ENCODE measurements around the gene ACVR1C. TPM values are rescaled to one million over a fixed set of nuclear protein-coding genes. Genes with fewer than 3 reads are reported as not detected.
"Not testable (repeated sequence)": the region's sequence is repeated elsewhere in the genome, so short reads cannot be mapped to it uniquely, and the experiment has no call there.

Gene ACVR1C
- total and polyA plus RNA-seq, 3 donors from 2014 or later, result 0.47 to 2.3 (median 1.4) TPM

DNA sequence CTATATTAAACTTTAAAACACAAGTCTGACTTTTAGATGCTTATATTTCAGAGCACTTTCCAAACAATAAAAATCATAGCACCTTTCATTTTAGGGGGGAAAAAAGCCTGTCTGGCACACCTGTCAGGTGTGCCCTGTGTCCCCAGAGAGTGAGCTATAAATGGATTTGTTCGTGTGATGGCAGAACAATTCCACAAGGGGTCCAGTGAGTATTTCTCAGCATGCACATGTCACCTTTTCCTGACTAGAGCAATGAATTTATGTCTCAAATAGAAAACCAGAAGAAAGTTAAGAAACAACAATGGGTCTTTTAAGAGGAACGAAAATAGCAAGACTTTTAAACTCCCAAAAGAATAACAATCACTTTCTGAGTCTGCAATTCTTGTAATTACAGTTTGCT lies 55.9 kb downstream of the ACVR1C start:
- TF ChIP-seq, protein P1, sequence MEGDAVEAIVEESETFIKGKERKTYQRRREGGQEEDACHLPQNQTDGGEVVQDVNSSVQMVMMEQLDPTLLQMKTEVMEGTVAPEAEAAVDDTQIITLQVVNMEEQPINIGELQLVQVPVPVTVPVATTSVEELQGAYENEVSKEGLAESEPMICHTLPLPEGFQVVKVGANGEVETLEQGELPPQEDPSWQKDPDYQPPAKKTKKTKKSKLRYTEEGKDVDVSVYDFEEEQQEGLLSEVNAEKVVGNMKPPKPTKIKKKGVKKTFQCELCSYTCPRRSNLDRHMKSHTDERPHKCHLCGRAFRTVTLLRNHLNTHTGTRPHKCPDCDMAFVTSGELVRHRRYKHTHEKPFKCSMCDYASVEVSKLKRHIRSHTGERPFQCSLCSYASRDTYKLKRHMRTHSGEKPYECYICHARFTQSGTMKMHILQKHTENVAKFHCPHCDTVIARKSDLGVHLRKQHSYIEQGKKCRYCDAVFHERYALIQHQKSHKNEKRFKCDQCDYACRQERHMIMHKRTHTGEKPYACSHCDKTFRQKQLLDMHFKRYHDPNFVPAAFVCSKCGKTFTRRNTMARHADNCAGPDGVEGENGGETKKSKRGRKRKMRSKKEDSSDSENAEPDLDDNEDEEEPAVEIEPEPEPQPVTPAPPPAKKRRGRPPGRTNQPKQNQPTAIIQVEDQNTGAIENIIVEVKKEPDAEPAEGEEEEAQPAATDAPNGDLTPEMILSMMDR (IDR thresholded peaks at IDR 0.05), result peak in 1 of 3 experiments; percentile 10
- no peak for TF ChIP-seq POLR2A (IDR thresholded peaks at IDR 0.05)
- H3K27me3 ChIP-seq, result no peaks in the 10 kb centered on the region
- no peaks in the 10 kb centered on the region for H3K4me1 ChIP-seq
- H3K4me3 ChIP-seq, result no peak overlapping the region
- intact Hi-C loops (cut with DNase I; ENCODE audit: low total_unique reads), result no loop called here
- no peak for DNase-seq
- H3K27ac ChIP-seq, result no peak overlapping the region
- no peaks in the 10 kb centered on the region for H3K36me3 ChIP-seq (ENCODE audit: low read depth, missing control alignments)
- H3K9me3 ChIP-seq, result no peaks in the 10 kb centered on the region
- WGBS, 2 donors, result 48 to 64% methylated on average over 2 of the region's 2 CpGs

DNA sequence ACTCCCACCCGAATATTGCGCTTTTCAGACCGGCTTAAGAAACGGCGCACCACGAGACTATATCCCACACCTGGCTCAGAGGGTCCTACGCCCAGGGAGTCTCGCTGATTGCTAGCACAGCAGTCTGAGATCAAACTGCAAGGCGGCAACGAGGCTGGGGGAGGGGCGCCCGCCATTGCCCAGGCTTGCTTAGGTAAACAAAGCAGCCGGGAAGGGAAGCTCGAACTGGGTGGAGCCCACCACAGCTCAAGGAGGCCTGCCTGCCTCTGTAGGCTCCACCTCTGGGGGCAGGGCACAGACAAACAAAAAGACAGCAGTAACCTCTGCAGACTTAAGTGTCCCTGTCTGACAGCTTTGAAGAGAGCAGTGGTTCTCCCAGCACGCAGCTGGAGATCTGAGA lies 62.0 kb downstream of the ACVR1C start:
- DNase-seq; intact Hi-C loops (cut with DNase I; ENCODE audit: low total_unique reads); H3K9me3 ChIP-seq; H3K27me3 ChIP-seq; H3K4me1 ChIP-seq; H3K4me3 ChIP-seq; H3K36me3 ChIP-seq (ENCODE audit: low read depth, missing control alignments); H3K27ac ChIP-seq: not testable (repeated sequence)
- whole genome bisulfite sequencing, 2 donors, result 76 to 95% methylated on average over 4 to 14 of the region's 15 CpGs

DNA sequence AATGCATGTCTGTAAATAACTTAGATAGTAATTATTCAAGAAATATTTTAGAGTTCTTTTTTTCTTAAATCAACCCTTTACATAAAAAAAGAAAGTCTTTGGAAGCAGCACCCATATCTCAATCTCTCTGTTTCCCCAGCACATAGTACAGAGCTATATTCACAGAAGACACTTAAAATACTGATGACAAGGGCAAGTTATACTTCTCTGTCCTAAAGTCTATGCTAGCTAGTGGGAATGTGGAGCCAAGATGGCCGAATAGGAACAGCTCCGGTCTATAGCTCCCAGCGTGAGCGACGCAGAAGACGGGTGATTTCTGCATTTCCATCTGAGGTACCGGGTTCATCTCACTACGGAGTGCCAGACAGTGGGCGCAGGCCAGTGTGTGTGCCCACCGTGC lies 62.6 kb downstream of the ACVR1C start:
- H3K4me3 ChIP-seq; intact Hi-C loops (cut with DNase I; ENCODE audit: low total_unique reads); H3K27me3 ChIP-seq; H3K36me3 ChIP-seq (ENCODE audit: low read depth, missing control alignments); DNase-seq; H3K4me1 ChIP-seq; H3K9me3 ChIP-seq; H3K27ac ChIP-seq: not testable (repeated sequence)
- WGBS, 2 donors, result 93 to 96% methylated on average over 9 to 10 of the region's 10 CpGs

DNA sequence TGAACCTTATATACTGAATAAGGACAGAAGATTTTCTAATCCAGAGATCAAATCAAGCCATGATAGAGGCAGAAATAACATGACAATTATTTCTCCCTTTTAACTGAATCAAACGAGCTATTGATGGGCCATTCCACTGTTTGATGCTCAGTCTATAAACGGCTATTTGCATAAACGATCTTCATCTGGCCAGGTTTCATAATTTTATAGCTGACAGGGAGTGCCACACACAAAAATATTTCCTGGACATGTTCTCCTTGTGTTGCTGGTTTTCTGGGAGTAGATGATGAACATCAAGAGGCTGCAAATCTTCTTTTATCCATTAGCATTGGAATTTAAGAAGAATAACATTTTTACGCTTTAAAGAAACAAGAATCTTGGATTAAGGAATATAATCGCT lies 63.1 kb downstream of the ACVR1C start:
- Histone ChIP-seq H3K27ac (no peak overlapping the region), H3K36me3 (ENCODE audit: low read depth, missing control alignments) (no peaks in the 10 kb centered on the region), H3K27me3 (no peaks in the 10 kb centered on the region), H3K9me3 (no peaks in the 10 kb centered on the region), H3K4me1 (no peaks in the 10 kb centered on the region), H3K4me3 (no peak overlapping the region)
- 81 to 84% methylated on average over 5 of the region's 5 CpGs for WGBS, 2 donors
- intact Hi-C loops (cut with DNase I; ENCODE audit: low total_unique reads), result no loop called here
- no peak for DNase-seq
- TF ChIP-seq, protein P1 (IDR thresholded peaks at IDR 0.05), result no peak
- no peak for TF ChIP-seq POLR2A (IDR thresholded peaks at IDR 0.05)

DNA sequence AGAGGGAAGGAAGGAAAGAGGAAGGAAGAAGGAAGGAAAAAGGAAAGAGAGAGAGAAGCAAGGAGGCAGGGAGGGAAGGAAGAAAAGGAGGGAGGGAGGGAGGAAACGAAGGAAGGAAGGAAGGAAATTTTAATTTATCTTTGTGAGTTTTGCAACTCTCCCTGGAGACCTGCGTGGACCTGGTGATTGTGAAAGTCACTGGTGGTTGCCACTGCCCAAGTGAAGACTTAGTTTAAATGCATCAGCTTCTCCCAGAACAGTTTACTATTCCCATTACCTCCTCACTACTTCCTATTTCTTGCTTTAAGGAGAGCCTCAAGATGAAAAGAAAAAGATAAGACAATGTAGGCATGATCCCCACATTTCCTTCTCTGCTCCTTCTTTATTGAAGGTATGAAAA lies 68.8 kb downstream of the ACVR1C start:
- WGBS, 2 donors, result 64 to 76% methylated on average over 2 of the region's 2 CpGs
- H3K9me3 ChIP-seq, result no peaks in the 10 kb centered on the region
- DNase-seq, result no peak
- H3K27me3 ChIP-seq, result no peaks in the 10 kb centered on the region
- H3K27ac ChIP-seq, result no peak overlapping the region
- intact Hi-C loops (cut with DNase I; ENCODE audit: low total_unique reads), result no loop called here
- TF ChIP-seq, protein P1 (IDR thresholded peaks at IDR 0.05), result no peak
- TF ChIP-seq POLR2A (IDR thresholded peaks at IDR 0.05), result no peak
- no peak overlapping the region for H3K4me3 ChIP-seq
- no peaks in the 10 kb centered on the region for H3K4me1 ChIP-seq
- no peaks in the 10 kb centered on the region for H3K36me3 ChIP-seq (ENCODE audit: low read depth, missing control alignments)

DNA sequence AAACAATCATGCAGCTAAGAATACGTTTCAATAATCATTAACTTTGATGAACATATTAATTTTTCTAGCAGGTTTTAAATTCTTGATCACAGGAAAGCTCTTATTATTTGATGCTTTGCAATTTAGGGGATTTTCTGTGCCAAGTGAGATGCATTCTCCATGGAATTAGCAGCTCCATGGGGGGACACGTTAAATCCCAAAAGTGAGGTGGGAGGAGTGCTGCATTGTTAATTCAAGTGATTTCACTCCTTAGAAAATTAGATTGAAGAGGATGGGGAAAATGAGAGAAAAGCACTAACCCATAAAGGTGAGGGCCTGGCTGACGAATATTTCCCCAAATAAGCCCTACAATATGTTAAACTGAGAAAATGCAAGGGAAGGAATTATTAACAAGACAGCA lies 69.2 kb downstream of the ACVR1C start:
- no peaks in the 10 kb centered on the region for H3K9me3 ChIP-seq
- no peaks in the 10 kb centered on the region for H3K36me3 ChIP-seq (ENCODE audit: low read depth, missing control alignments)
- TF ChIP-seq, protein P1 (IDR thresholded peaks at IDR 0.05), result no peak
- no peak for TF ChIP-seq POLR2A (IDR thresholded peaks at IDR 0.05)
- H3K27ac ChIP-seq, result no peak overlapping the region
- DNase-seq, result no peak
- no peaks in the 10 kb centered on the region for H3K4me1 ChIP-seq
- WGBS, 2 donors, result 48 to 57% methylated on average over 3 of the region's 3 CpGs
- intact Hi-C loops (cut with DNase I; ENCODE audit: low total_unique reads), result no loop called here
- H3K27me3 ChIP-seq, result no peaks in the 10 kb centered on the region
- H3K4me3 ChIP-seq, result no peak overlapping the region

All from testis (tissue), 3 donors.